K562 (cell line): Measurements from ENCODE around the gene UFSP1. TPM values are rescaled to one million over a fixed set of nuclear protein-coding genes. Genes with fewer than 3 reads are reported as not detected.

Experiments used
- ATF7 ChIP-seq: fragments of 450-650 bp; IDR thresholded peaks from 2 replicates; pipeline ENCODE4 v1.7.1; 2014; ENCODE audit warnings: mild to moderate bottlenecking, moderate library complexity
- BRD4 ChIP-seq: fragments of 200-600 bp; sonication (generic); IDR thresholded peaks from 2 replicates; pipeline ENCODE4 v1.6.1; 2017; ENCODE audit warnings: inconsistent platforms
- CBFA2T2 ChIP-seq: fragments of 450-650 bp; conservative IDR thresholded peaks from 2 replicates; pipeline ENCODE4 v1.6.1; 2017; ENCODE audit warnings: mild to moderate bottlenecking
- DPF2 ChIP-seq: fragments of 450-650 bp; IDR thresholded peaks from 2 replicates; pipeline ENCODE4 v1.6.1; 2016
- EGR1 ChIP-seq: fragments of 450-650 bp; conservative IDR thresholded peaks from 2 replicates; pipeline ENCODE4 v1.6.1; 2017; ENCODE audit warnings: mild to moderate bottlenecking
- EZH2 ChIP-seq: IDR thresholded peaks from 2 replicates; pipeline ENCODE4 v1.6.1; 2012; ENCODE audit warnings: low read depth, mild to moderate bottlenecking, inconsistent platforms, low read length, borderline replicate concordance
- GTF3C2 ChIP-seq: IDR thresholded peaks from 3 replicates; pipeline ENCODE4 v1.6.1; 2011; ENCODE audit warnings: borderline replicate concordance, mild to moderate bottlenecking, moderate library complexity; ENCODE audit not compliant: insufficient read length; ENCODE audit errors: extremely low read depth
- HMBOX1 ChIP-seq: sonication (generic); IDR thresholded peaks from 2 replicates; pipeline ENCODE4 v1.6.1; 2016
- NBN ChIP-seq: fragments of 450-650 bp; IDR thresholded peaks from 2 replicates; pipeline ENCODE4 v1.6.1; 2016; ENCODE audit warnings: low read depth, mild to moderate bottlenecking
- NCOA6 ChIP-seq: fragments of 450-650 bp; IDR thresholded peaks from 2 replicates; pipeline ENCODE4 v1.6.1; 2017; ENCODE audit warnings: mild to moderate bottlenecking
- NFXL1 ChIP-seq: fragments of 450-650 bp; formaldehyde crosslinking; IDR thresholded peaks from 2 replicates; pipeline ENCODE4 v1.4.0; 2021; ENCODE audit warnings: mild to moderate bottlenecking
- PCBP2 ChIP-seq: fragments of 200-400 bp; formaldehyde crosslinking; IDR thresholded peaks from 2 replicates; pipeline ENCODE4 v1.6.1; 2018; ENCODE audit warnings: low read length, low read depth, mild to moderate bottlenecking, moderate library complexity; ENCODE audit not compliant: poor library complexity, severe bottlenecking
- RBBP5 ChIP-seq: fragments of 200-600 bp; sonication (generic); IDR thresholded peaks from 2 replicates; pipeline ENCODE4 v1.6.1; 2012; ENCODE audit warnings: borderline replicate concordance, mild to moderate bottlenecking, low read length, control low read depth, inconsistent platforms; ENCODE audit not compliant: insufficient read depth, poor library complexity, severe bottlenecking
- RBM25 ChIP-seq: fragments of 200-400 bp; formaldehyde crosslinking; IDR thresholded peaks from 2 replicates; pipeline ENCODE4 v1.6.1; 2018; ENCODE audit warnings: low read length, low read depth, moderate library complexity; ENCODE audit not compliant: severe bottlenecking
- XRCC5 ChIP-seq: fragments of 200-400 bp; formaldehyde crosslinking; IDR thresholded peaks from 2 replicates; pipeline ENCODE4 v1.6.1; 2017; ENCODE audit warnings: low read depth, mild to moderate bottlenecking, low read length
- YY1 ChIP-seq, 3 experiments: IDR thresholded peaks; 2 replicates each; pipeline ENCODE4 v1.6.1; 2011; ENCODE audit warnings: low read length in 2 of 3, mild to moderate bottlenecking in 2 of 3, moderate library complexity in 2 of 3, borderline replicate concordance in 1 of 3, control low read depth in 1 of 3, low read depth in 1 of 3; ENCODE audit not compliant: insufficient read depth in 3 of 3, insufficient replicate concordance in 2 of 3, control insufficient read depth in 1 of 3, insufficient read length in 1 of 3; ENCODE audit errors: extremely low read depth in 1 of 3
- ZNF146 ChIP-seq: IDR thresholded peaks from one replicate; pipeline ENCODE4 v1.6.1; 2018; ENCODE audit warnings: missing compliant biosample characterization; ENCODE audit not compliant: unreplicated experiment
- ZNF347 ChIP-seq: fragments of 450-650 bp; formaldehyde crosslinking; IDR thresholded peaks from 2 replicates; pipeline ENCODE4 v1.4.0; 2020; ENCODE audit warnings: low read depth, mild to moderate bottlenecking, moderate library complexity
- ZNF717 ChIP-seq: fragments of 250-450 bp; sonication (Bioruptor Pico); IDR thresholded peaks from 2 replicates; pipeline ENCODE4 v1.5.0; 2021
- polyA plus RNA-seq, 8 experiments: library from polyadenylated mRNA; depleted of rRNA in 4 of 8; stranded (reverse) in 5 of 8; unstranded in 3 of 8; fragments of >200 nt; fragmentation: Nextera tagmentation in 2 of 8; fragmentation: Illumina TruSeq in 1 of 8; extraction: Ambion mirVana in 2 of 8; extraction: Trizol in 1 of 8; gene quantifications; 2 replicates each; pipeline versions ENCODE4 v1.2.1 to v1.2.3, GENCODE V29; 2011 to 2014; ENCODE audit warnings: inconsistent platforms in 1 of 8, missing spikeins in 1 of 8
- total RNA-seq, 7 experiments: library from RNA; depleted of rRNA in 6 of 7; stranded (reverse); fragments of >200 nt in 6 of 7; fragmentation: Illumina TruSeq in 2 of 7; extraction: Trizol in 2 of 7; gene quantifications; 2 replicates each; pipeline versions ENCODE4 v1.2.1 to v1.2.3, GENCODE V29; 2011 to 2021; ENCODE audit warnings: low replicate concordance in 1 of 7
- TF ChIP-seq, protein P1 (sequence below): fragments of 250-450 bp; sonication (Bioruptor Pico); IDR thresholded peaks from 2 replicates; pipeline ENCODE4 v1.8.0; 2021; ENCODE audit warnings: borderline replicate concordance, mild to moderate bottlenecking, moderate library complexity; ENCODE audit not compliant: poor library complexity, severe bottlenecking
- TF ChIP-seq, protein P2 (sequence below): fragments of 450-650 bp; IDR thresholded peaks from one replicate; pipeline ENCODE4 v1.6.1; 2018; ENCODE audit warnings: mild to moderate bottlenecking, moderate library complexity; ENCODE audit not compliant: partially characterized antibody
- TF ChIP-seq, protein P3 (sequence below): fragments of 250-450 bp; sonication (Bioruptor Pico); IDR thresholded peaks from 2 replicates; pipeline ENCODE4 v1.9.0; 2021; ENCODE audit warnings: mild to moderate bottlenecking

UFSP1 gene
- total and polyA plus RNA-seq, 9 of the 15 experiments (the other 6 are each of a cell fraction or from before 2014, with no cell fraction given), result 0.50 to 18.8 (median 2.1) TPM

- no peak for TF ChIP-seq HMBOX1
- TF ChIP-seq EGR1, result peak; percentile 78
- TF ChIP-seq GTF3C2, result no peak
- TF ChIP-seq EZH2, result no peak
- no peak for TF ChIP-seq BRD4
- TF ChIP-seq RBM25, result no peak
- TF ChIP-seq NFXL1 (CRISPR knock-in tag), result no peak
- TF ChIP-seq, protein P1, sequence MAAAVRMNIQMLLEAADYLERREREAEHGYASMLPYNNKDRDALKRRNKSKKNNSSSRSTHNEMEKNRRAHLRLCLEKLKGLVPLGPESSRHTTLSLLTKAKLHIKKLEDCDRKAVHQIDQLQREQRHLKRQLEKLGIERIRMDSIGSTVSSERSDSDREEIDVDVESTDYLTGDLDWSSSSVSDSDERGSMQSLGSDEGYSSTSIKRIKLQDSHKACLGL (CRISPR knock-in tag), result no peak
- TF ChIP-seq, protein P2, sequence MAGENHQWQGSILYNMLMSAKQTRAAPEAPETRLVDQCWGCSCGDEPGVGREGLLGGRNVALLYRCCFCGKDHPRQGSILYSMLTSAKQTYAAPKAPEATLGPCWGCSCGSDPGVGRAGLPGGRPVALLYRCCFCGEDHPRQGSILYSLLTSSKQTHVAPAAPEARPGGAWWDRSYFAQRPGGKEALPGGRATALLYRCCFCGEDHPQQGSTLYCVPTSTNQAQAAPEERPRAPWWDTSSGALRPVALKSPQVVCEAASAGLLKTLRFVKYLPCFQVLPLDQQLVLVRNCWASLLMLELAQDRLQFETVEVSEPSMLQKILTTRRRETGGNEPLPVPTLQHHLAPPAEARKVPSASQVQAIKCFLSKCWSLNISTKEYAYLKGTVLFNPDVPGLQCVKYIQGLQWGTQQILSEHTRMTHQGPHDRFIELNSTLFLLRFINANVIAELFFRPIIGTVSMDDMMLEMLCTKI, result no peak
- TF ChIP-seq, protein P3, sequence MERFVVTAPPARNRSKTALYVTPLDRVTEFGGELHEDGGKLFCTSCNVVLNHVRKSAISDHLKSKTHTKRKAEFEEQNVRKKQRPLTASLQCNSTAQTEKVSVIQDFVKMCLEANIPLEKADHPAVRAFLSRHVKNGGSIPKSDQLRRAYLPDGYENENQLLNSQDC (CRISPR knock-in tag), result no peak
- no peak for TF ChIP-seq ZNF146 (CRISPR knock-in tag)
- TF ChIP-seq XRCC5, result no peak
- no peak for TF ChIP-seq NBN
- 0 out of 2 replicates have a peak, but pooled peaks have one; percentile 26 for TF ChIP-seq ATF7
- TF ChIP-seq ZNF717 (CRISPR knock-in tag), result no peak
- no peak for TF ChIP-seq CBFA2T2
- peak; percentile 3 for TF ChIP-seq RBBP5
- TF ChIP-seq YY1 (IDR thresholded peaks at IDR 0.05; ENCODE audit: borderline replicate concordance in 1 of 3, control insufficient read depth in 1 of 3, extremely low read depth in 1 of 3, insufficient read depth in 3 of 3, insufficient read length in 1 of 3, insufficient replicate concordance in 2 of 3, low read depth in 1 of 3, low read length in 2 of 3), result no peak
- no peak for TF ChIP-seq ZNF347 (CRISPR knock-in tag)
- no peak for TF ChIP-seq PCBP2
- TF ChIP-seq NCOA6, result no peak
- TF ChIP-seq DPF2, result peak; percentile 30; the same call in 1 of the 2 replicates
Observed at GRCh38 chr7:100887516-100888290, 1.8 kb downstream of the UFSP1 start (continued).
